Choroid plexus epithelial cell (primary cell): ENCODE measurements around the gene VSTM2B.
"Not testable (repeated sequence)": the region's sequence is repeated elsewhere in the genome, so short reads cannot be mapped to it uniquely, and the experiment has no call there.

Experiments
- DNase-seq: peaks from one replicate; pipeline ENCODE4 v3.0.0-alpha.2; 2010; ENCODE audit warnings: low read depth
- H3K4me3 ChIP-seq: 2 replicates; pipeline ENCODE4 v1.5.1; 2011; ENCODE audit warnings: low read depth, mild to moderate bottlenecking, control low read depth, low read length, moderate library complexity
- TF ChIP-seq, protein P1 (sequence below): conservative IDR thresholded peaks from 2 replicates; pipeline ENCODE4 v1.5.1; 2011; ENCODE audit warnings: low read depth, mild to moderate bottlenecking, control low read depth, inconsistent platforms, low read length, moderate library complexity

VSTM2B gene

DNA sequence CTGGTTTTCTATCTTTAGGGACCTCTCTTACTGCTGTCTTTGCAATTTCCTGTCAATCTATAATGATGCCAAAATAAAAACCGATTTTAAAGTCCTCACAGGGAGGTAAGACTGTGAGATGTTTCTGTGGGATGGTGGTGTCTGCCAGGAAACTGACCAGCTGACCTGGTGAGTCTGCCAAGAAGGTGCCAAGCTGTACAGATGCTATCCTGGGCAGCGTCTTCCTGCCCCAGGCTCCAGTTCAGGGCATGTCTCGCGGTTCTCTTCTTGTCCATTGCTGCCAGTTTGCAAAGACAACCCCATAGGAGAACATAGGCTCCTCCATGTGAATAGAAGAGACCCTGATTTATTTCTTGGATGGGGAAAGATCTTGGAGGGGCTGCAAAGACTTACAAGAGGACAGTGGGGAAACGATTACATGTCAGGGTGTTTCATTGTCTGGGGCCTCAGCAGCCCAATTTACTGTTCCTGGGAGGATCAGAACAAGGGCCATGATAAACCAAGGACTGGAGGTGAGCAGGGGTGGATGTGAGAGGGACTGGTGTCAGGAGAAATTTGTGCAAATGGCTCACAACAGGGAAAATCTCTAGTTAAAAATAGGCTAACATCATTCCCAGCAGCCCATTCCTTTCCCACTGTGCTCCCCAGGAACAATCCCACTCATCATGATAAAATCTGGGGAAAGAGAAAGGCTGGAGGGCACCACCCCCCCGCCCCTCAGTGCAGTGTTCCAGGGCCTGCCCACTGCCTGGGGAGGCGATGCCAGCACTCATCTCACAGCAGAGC, 42.7 kb upstream of the VSTM2B start:
- H3K4me3 ChIP-seq, result no peak overlapping the region
- no peak for DNase-seq
- TF ChIP-seq, protein P1, sequence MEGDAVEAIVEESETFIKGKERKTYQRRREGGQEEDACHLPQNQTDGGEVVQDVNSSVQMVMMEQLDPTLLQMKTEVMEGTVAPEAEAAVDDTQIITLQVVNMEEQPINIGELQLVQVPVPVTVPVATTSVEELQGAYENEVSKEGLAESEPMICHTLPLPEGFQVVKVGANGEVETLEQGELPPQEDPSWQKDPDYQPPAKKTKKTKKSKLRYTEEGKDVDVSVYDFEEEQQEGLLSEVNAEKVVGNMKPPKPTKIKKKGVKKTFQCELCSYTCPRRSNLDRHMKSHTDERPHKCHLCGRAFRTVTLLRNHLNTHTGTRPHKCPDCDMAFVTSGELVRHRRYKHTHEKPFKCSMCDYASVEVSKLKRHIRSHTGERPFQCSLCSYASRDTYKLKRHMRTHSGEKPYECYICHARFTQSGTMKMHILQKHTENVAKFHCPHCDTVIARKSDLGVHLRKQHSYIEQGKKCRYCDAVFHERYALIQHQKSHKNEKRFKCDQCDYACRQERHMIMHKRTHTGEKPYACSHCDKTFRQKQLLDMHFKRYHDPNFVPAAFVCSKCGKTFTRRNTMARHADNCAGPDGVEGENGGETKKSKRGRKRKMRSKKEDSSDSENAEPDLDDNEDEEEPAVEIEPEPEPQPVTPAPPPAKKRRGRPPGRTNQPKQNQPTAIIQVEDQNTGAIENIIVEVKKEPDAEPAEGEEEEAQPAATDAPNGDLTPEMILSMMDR, result no peak

DNA sequence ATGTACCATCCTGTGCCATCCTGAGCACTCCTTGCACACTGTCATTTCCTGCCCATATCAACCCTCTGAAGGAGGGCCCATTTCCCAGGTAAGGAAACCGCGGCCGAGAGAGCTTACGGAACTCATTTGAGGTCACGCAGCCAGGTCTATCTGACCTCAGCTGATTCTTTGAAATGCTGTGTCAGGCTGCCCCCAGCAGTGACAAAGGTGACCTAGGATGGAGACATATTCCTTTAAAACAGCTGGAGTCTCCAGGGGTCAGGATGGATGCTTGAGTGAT, 42.2 kb upstream of the VSTM2B start:
- H3K4me3 ChIP-seq, result no peak overlapping the region
- TF ChIP-seq, protein P1, result no peak
- no peak for DNase-seq

DNA sequence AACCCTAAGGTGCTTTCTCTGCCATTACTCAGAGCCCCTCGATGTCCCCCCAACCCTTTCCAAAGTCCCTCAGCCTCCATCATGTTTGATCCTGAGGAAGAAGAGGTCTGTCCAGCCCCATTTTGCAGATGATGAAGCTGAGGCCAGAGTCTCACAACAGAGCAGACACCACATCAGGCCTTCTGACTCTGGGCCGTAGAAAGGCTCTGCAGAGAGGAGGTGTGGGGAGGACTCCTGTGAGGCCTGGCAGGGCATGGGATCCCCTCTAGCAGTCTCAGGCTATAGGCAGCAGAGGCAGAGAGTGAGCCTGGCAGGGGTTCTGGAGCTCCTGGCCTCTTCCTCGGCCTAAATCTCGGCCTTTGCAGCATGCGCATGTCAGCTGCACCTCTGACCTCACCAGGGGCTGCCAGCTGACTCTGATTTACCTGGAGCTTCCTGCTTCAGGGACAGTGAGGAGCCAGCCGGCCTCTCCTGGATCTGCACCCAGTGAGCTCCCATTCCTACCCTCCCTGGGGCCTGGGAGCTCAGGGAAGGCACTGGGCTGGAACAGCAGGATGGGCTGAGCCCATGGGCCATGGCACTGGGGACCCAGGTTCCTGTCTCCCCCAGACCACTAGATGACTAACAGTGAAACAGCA, 41.7 kb upstream of the VSTM2B start:
- TF ChIP-seq, protein P1, result no peak
- DNase-seq, result no peak
- H3K4me3 ChIP-seq, result no peak overlapping the region

DNA sequence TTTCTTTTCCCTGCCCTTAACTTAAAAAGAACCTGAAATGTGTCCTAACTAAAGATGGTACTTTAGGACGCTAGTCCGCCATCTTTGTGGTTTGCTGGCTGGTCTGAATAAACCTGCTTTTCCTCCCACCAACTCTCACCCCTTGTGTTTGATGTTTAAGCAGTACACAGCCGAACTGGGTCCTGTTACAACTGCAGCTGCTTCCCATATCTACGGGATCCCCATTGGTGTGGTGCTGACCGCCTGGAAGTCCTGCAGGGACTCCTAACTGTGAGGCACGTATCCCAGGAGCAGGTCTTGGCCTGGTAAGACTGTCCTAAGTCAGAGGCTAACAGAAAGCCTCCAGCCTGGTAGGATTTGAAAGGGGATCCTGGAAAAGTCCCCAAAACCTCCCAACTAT, 40.9 kb upstream of the VSTM2B start:
- TF ChIP-seq, protein P1, result no peak
- H3K4me3 ChIP-seq, result no peak overlapping the region
- DNase-seq, result no peak

DNA sequence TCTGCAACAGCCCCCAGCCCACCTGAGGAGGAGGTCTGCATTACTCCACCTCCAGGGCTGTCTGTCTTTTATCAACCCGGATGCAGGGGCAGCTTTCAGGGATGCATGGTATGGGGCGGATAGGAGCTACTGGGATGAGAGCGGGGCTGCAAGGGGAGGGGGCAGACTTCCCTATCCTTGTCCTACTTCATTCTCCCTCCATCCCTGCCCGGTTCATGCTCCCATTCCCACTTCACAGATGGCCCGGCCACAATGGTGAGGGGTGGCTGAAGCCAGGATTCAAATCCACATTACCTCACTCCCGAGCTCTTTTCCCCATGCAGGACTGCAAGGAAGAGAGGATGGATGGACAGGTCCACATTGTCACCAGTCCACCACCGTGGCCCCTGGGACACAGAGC, 40.5 kb upstream of the VSTM2B start:
- TF ChIP-seq, protein P1, result no peak
- no peak for DNase-seq
- no peak overlapping the region for H3K4me3 ChIP-seq

DNA sequence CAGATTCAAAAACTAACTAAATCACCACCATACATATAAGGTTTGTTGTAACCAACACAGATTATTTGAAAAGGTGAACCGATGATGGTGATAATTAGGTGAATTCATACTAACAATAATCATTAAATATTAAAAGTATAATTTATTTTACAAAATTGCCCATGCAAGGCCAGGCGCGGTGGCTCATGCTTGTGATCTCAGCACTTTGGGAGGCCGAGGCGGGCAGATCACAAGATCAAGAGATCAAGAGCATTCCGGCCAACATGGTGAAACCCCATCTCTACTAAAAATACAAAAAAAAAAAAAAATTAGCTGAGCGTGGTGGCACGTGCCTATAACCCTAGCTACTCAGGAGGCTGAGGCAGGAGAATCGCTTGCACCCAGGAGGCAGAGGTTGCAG, 38.8 kb upstream of the VSTM2B start:
- H3K4me3 ChIP-seq, DNase-seq: not testable (repeated sequence)

DNA sequence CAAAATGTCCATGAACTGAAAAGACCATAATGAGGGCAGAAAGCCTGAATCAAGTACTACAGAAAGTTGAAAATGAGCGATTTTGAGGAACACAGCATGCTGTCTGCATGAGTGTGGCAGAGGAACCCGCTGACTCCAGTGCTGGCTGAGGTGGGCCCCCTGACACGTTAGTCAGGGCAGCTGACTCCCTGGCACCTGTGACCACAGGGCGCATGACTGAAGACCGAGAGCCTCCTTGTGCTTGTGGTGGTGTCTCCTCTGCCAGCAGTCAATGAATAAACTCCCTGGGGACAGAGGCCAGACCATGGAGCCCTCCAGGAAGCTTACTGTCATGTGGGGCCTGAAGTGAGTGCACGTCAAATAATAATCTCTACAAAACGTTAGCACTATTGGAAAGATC, 38.4 kb upstream of the VSTM2B start:
- no peak overlapping the region for H3K4me3 ChIP-seq
- DNase-seq, result no peak
- TF ChIP-seq, protein P1, result no peak
